Adrenal gland (tissue), 12 donors: ENCODE results near the gene LRP1B. TPM values are rescaled to one million over a fixed set of nuclear protein-coding genes. Genes with fewer than 3 reads are reported as not detected.

ENCODE experiments used
- DNase-seq, 7 donors: peaks; one replicate each; pipeline ENCODE4 v3.0.0-alpha.2; 2019 to 2020
- H3K27ac ChIP-seq, 5 donors: fragments of 200-600 bp; sonication (generic) in 4 of 5; 1 replicate in 3 of 5; 2 replicates in 2 of 5; pipeline versions ENCODE4 v1.5.1 to v1.8.0; 2016 to 2020; ENCODE audit warnings: mild to moderate bottlenecking in 1 of 5
- H3K27me3 ChIP-seq: fragments of 200-600 bp; 2 replicates; pipeline ENCODE4 v1.8.0; 2021
- H3K36me3 ChIP-seq, 2 donors: fragments of 200-600 bp; replicated peaks in 1 of 2; 1 replicate in 1 of 2; 2 replicates in 1 of 2; pipeline versions ENCODE4 v1.5.1 to v1.8.0; 2018 to 2022
- H3K4me1 ChIP-seq, 2 donors: fragments of 200-600 bp; replicated peaks in 1 of 2; 1 replicate in 1 of 2; 2 replicates in 1 of 2; pipeline versions ENCODE4 v1.5.1 to v1.8.0; 2018 to 2021
- H3K4me3 ChIP-seq, 4 donors: fragments of 200-600 bp; sonication (generic) in 3 of 4; one replicate each; pipeline ENCODE4 v1.5.1; 2016 to 2018
- H3K9me3 ChIP-seq, 3 donors: fragments of 200-600 bp; sonication (generic) in 1 of 3; replicated peaks in 1 of 3; 1 replicate in 2 of 3; 2 replicates in 1 of 3; pipeline versions ENCODE4 v1.5.1 to v1.8.0; 2016 to 2021
- POLR2A ChIP-seq, 2 donors: fragments of 450-650 bp; IDR thresholded peaks; one replicate each; pipeline ENCODE4 v1.6.1; 2017; ENCODE audit warnings: antibody characterized with exemption in 2 of 2, mild to moderate bottlenecking in 2 of 2, moderate library complexity in 1 of 2
- WGBS, 4 donors: extraction: QIAGEN DNeasy Blood & Tissue Kit in 2 of 4; methylation state at CpG; one replicate each; pipeline versions ENCODE4 v1.1.5 to v1.1.7; 2013 to 2017; 5-methylcytosine and 5-hydroxymethylcytosine counted together
- intact Hi-C, 2 donors: fragments of 100-400 bp; cut with DNase I; formaldehyde crosslinking; loops; one replicate each; pipeline versions ENCODE4 v1.14.1 to v1.15.0; 2022 to 2023
- polyA plus RNA-seq, 3 donors: library from polyadenylated mRNA; stranded (reverse); fragments of 200-250 nt in 2 of 3; fragments of 350-450 nt in 1 of 3; fragmentation: Illumina TruSeq in 1 of 3; extraction: RNeasy Lipid Tissue Mini Kit (QIAGEN cat#74804) in 1 of 3; gene quantifications; one replicate each; pipeline ENCODE4 v1.2.3, GENCODE V29; 2013 to 2014
- total RNA-seq, 9 donors: library from RNA; depleted of rRNA in 4 of 9; stranded (reverse); fragments of >200 nt in 4 of 9; fragments of 120-200 nt in 1 of 9; fragmentation: NEBNext Ultra II Directional in 1 of 9; extraction: Animal tissue kit (Norgen Biotek cat#: 25700) in 1 of 9; gene quantifications; one replicate each; pipeline versions ENCODE4 v1.1.0 to v1.2.4, GENCODE V29; 2013 to 2023
- TF ChIP-seq, protein P1 (sequence below), 6 experiments: fragments of 450-650 bp in 4 of 6; fragments of 200-600 bp in 2 of 6; sonication (generic) in 1 of 6; IDR thresholded peaks; 1 replicate in 5 of 6; 2 replicates in 1 of 6; pipeline versions ENCODE4 v1.5.1 to v1.8.0; 2016 to 2021; ENCODE audit warnings: antibody characterized with exemption in 6 of 6, mild to moderate bottlenecking in 2 of 6, moderate library complexity in 1 of 6
- donor health status: healthy with polysubstance abuse.
- donor health status: Bipolar disorder and iron deficiency.
- donor health status: DM: yes; HTN: yes; CAD: no.
- donor health status: DM: no; HTN: no; CAD: no.
- donor health status: DM: no; HTN: no; CAD: no.
- donor health status: DM: yes; HTN: yes; CAD: no.

Gene LRP1B
- total and polyA plus RNA-seq, 12 donors = 0.84 to 5.4 (median 2.1) TPM

DNA sequence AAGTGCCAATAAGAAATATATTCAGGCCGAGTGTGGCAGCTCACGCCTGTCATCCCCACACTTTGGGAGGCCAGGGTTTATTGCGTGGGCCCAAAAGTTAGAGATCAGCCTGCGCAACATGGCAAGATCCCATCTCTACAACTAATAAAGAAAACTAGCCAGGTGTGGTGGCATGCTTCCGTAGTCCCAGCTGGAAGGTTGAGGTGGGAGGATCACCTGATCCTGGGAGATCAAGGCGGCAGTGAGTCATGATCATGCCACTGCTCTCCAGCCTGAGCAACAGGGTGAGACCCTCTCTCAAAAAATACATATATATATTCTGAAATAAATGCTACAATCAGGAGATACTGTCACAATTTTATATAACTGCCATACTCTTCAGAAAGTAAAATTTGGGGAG lies 1745.9 kb downstream of the LRP1B start:
- no peaks in the 10 kb centered on the region for H3K9me3 ChIP-seq
- 92 to 96% (median 95%) methylated on average over 6 of the region's 6 CpGs for WGBS, 4 donors
- no peaks in the 10 kb centered on the region for H3K27me3 ChIP-seq
- no peak overlapping the region for H3K4me3 ChIP-seq
- no peak overlapping the region for H3K27ac ChIP-seq
- no peaks in the 10 kb centered on the region for H3K36me3 ChIP-seq
- intact Hi-C loops = no loop called here
- H3K4me1 ChIP-seq = no peaks in the 10 kb centered on the region
- DNase-seq = no peak
- TF ChIP-seq, protein P1, sequence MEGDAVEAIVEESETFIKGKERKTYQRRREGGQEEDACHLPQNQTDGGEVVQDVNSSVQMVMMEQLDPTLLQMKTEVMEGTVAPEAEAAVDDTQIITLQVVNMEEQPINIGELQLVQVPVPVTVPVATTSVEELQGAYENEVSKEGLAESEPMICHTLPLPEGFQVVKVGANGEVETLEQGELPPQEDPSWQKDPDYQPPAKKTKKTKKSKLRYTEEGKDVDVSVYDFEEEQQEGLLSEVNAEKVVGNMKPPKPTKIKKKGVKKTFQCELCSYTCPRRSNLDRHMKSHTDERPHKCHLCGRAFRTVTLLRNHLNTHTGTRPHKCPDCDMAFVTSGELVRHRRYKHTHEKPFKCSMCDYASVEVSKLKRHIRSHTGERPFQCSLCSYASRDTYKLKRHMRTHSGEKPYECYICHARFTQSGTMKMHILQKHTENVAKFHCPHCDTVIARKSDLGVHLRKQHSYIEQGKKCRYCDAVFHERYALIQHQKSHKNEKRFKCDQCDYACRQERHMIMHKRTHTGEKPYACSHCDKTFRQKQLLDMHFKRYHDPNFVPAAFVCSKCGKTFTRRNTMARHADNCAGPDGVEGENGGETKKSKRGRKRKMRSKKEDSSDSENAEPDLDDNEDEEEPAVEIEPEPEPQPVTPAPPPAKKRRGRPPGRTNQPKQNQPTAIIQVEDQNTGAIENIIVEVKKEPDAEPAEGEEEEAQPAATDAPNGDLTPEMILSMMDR (IDR thresholded peaks at IDR 0.05) = no peak
- TF ChIP-seq POLR2A (IDR thresholded peaks at IDR 0.05) = no peak

DNA sequence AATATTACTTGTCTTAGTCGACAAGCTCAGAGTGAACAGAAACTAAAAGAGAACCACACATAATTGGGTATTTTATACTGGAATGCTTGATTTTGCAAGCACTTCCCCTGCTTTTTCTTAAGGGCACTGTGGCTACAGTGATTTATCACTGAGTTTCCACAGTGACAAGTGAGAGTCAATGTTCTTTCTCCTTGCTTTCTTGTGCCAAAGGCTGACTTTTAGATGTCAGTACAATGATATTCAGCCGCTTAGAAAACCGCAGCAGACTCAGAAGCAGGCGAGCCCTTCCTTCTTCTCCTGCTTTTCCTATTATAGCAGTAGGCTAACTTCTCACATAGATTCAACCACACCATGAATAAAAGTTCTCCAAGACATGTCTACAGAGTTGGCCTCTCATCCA lies 1747.0 kb downstream of the LRP1B start:
- no peak overlapping the region for H3K4me3 ChIP-seq
- H3K36me3 ChIP-seq = no peaks in the 10 kb centered on the region
- no peak for DNase-seq
- intact Hi-C loops = no loop called here
- H3K27me3 ChIP-seq = no peaks in the 10 kb centered on the region
- WGBS, 4 donors = 73 to 82% (median 78%) methylated on average over 4 of the region's 4 CpGs
- TF ChIP-seq, protein P1 (IDR thresholded peaks at IDR 0.05) = no peak
- TF ChIP-seq POLR2A (IDR thresholded peaks at IDR 0.05) = no peak
- no peaks in the 10 kb centered on the region for H3K4me1 ChIP-seq
- H3K9me3 ChIP-seq = no peaks in the 10 kb centered on the region
- no peak overlapping the region for H3K27ac ChIP-seq

DNA sequence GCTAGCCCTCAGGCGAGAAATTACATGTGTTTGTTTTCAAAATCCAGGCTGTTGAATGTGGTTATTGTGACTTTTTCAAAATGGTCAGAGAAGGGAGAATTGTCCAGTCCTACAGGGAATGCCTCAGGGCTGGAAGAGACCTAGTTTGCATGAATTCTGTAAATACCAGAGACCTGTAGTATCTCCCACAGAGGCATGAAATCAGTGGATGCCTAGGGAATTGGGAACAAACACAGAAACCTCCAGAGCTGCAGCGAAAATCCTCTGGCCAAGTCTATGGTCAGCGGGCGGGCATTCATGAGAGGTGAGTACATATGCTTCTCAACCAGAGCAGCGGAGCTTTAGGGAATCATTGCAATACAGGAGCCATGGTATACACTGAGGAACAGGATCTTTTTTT lies 1754.1 kb downstream of the LRP1B start:
- WGBS, 4 donors = 89 to 97% (median 96%) methylated on average over 5 of the region's 5 CpGs
- intact Hi-C loops = no loop called here

DNA sequence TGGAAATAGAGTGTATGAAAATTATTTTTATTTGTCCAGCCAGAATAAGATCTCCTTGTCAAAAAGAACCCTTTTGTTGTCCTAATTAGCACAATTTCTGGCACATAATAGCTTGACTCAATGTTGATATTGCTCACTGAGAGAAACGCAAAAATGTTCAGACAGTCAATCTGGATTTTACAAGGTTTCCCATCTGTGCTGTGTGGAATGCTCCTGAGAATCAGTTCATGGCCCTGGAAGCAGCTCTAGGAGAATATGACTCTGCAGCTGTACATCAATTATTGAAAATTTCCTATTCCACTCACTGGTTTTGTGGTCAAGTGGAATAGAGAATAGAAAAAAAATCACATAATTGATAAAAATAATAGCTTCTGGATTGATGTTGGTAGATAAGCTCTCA lies 1767.7 kb downstream of the LRP1B start:
- H3K4me1 ChIP-seq = no peaks in the 10 kb centered on the region
- no peak overlapping the region for H3K27ac ChIP-seq
- TF ChIP-seq POLR2A (IDR thresholded peaks at IDR 0.05) = no peak
- TF ChIP-seq, protein P1 (IDR thresholded peaks at IDR 0.05) = no peak
- no peaks in the 10 kb centered on the region for H3K9me3 ChIP-seq
- no peak for DNase-seq
- intact Hi-C loops = no loop called here
- no peaks in the 10 kb centered on the region for H3K27me3 ChIP-seq
- H3K36me3 ChIP-seq = no peaks in the 10 kb centered on the region
- 86 to 100% (median 91%) methylated on average over 1 of the region's 1 CpG for WGBS, 4 donors
- no peak overlapping the region for H3K4me3 ChIP-seq

More for the DNA sequence above, 1754.1 kb downstream of the LRP1B start:
- no peak for TF ChIP-seq POLR2A (IDR thresholded peaks at IDR 0.05)
- TF ChIP-seq, protein P1 (IDR thresholded peaks at IDR 0.05) = no peak
- Histone ChIP-seq H3K36me3 (no peaks in the 10 kb centered on the region), H3K4me3 (no peak overlapping the region), H3K27me3 (no peaks in the 10 kb centered on the region), H3K9me3 (no peaks in the 10 kb centered on the region), H3K4me1 (no peaks in the 10 kb centered on the region), H3K27ac (no peak overlapping the region)
- DNase-seq = no peak
